Activated naive CD8-positive, alpha-beta T cell treated with anti-CD3 and anti-CD28 coated beads, Interleukin-2, amount 50 U/mL, for 16 hours (primary cell): Measurements from ENCODE around the gene ZCWPW1.
"Not testable (repeated sequence)": the region's sequence is repeated elsewhere in the genome, so short reads cannot be mapped to it uniquely, and the experiment has no call there.

Experiments used
- DNase-seq: peaks from one replicate; pipeline ENCODE4 v3.0.0-alpha.2; 2020; ENCODE audit warnings: low read depth, low spot score

The ZCWPW1 gene

DNA sequence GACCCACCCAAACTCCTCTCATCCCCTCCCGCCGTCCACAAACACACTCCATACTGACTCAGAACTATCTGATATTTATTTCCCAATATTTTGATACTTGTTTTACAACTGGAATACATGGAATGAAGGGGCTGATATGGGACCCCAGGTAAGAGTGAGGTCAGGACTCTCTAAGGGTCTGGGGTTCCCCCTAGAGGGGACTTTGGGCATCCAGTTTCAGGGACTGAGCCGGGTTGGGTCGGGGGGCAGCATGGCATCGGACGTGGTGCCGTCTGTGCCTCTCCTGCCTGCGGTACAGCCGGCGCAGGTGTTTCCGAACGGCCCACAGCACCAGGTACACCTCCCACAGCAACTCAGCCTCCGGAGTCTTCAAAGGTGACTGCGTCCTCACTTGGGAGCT is 28.1 kb upstream of the ZCWPW1 start:
- no peak for DNase-seq

DNA sequence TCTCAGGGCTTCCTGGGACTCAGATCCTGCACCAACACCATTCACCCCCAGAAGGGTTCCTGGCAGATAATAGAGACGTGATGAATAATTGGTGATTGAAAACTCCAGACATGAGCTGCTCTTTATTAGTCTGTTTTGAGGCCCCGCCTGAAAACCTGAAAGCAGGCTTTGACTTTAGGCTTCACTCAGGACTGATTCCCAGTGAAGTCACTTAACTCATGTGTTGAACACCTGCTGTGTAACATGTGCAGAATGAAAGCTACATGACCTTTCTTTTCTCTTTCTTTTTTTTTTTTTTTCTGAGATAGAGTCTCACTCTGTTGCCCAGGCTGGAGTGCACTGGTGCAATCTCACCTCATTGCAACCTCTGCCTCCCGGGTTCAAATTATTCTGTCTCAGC is 26.7 kb upstream of the ZCWPW1 start:
- DNase-seq, result no peak

DNA sequence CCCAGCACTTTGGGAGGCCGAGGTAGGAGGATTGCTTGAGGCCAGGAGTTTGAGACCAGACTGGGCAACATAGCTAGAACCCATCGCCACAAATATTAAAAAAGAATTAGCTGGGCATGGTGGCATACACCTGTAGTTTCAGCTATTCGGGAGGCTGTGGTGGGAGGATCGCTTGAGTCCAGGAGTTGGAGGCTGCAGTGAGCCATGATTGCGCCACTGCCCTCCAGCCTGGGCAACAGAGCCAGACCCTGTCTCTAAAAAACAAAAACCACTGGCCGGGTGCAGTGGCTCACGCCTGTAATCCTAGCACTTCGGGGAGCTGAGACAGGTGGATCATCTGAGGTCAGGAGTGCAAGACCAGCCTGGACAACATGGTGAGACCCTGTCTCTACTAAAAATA is 25.4 kb upstream of the ZCWPW1 start:
- DNase-seq, result not testable (repeated sequence)

DNA sequence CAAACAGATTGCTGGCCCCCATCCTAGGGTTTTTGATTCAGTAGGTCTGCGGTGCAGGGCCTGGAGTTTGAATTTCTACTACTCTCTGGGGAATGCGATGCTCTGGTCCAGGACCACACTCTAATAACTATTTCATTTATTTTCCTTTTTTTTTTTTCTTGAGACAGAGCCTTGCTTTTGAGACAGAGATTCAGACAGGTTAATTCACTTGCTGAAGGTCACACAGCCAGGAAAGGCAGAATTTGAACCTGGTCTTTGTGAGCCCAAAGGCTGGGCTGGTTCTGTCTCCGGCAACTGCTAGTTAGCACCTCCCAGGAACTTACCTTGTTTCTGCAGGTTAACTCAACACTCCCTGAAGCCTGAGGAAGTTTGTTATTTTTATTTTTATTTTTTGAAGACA is 24.0 kb upstream of the ZCWPW1 start:
- DNase-seq, result no peak

DNA sequence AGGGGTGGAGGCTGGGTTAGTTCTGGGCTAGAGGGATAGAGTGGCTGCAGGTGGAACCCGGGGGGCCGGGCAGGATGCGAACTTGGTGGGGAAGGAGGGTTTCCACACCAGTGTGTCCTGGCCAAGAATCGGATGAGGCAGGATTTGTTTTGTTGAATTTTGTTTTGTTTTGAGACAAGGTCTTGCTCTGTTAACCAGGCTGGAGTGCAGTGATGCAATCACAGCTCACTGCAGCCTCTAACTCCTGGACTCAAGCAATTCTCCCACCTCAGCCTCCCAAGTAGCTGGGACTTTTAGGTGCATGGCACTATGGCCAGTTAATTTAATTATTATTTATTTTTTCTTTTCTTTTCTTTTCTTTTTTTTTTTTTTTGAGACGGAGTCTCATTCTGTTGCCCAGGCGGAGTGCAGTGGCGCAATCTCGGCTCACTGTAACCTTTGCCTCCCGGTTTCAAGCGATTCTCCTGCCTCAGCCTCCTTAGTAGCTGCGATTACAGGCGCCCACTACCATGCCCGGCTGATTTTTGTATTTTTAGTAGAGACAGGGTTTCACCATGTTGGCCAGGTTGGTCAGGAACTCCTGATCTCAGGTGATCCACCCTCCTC is 20.8 kb upstream of the ZCWPW1 start:
- no peak for DNase-seq

DNA sequence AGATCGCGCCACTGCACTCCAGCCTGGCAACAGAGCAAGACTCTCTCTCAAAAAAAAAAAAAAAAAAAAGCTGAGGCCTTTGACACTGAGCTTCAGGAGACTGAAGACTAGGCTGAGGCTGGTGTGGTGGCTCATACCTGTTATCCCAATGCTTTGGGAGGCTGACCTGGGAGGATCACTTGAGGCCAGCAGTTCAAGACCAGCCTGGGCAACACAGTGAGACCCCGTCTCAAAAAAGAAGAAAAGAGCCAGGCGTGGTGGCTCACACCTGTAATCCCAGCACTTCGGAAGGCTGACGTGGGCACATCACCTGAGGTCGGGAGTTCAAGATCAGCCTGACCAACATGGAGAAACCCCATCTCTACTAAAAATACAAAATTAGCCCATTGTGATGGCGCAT is 18.9 kb upstream of the ZCWPW1 start:
- not testable (repeated sequence) for DNase-seq

DNA sequence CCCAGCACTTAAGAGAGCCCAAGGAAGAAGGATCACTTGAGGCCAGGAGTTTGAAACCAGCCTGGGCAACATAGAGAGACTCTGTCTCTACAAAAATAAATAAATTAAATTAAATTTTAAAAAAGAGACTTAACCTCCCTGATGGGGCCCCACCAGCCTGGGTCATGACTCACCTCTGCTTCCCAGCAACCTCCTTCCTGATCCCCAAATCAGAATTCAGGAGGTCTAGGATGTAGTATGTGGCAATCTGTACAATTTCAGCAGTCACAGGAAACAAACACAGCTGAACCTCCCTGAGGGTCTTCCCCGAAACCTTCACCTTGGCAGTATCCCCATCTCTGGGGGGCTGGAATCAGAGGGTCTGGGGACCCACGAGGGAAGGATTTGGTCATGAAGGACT is 17.5 kb upstream of the ZCWPW1 start:
- DNase-seq, result no peak

DNA sequence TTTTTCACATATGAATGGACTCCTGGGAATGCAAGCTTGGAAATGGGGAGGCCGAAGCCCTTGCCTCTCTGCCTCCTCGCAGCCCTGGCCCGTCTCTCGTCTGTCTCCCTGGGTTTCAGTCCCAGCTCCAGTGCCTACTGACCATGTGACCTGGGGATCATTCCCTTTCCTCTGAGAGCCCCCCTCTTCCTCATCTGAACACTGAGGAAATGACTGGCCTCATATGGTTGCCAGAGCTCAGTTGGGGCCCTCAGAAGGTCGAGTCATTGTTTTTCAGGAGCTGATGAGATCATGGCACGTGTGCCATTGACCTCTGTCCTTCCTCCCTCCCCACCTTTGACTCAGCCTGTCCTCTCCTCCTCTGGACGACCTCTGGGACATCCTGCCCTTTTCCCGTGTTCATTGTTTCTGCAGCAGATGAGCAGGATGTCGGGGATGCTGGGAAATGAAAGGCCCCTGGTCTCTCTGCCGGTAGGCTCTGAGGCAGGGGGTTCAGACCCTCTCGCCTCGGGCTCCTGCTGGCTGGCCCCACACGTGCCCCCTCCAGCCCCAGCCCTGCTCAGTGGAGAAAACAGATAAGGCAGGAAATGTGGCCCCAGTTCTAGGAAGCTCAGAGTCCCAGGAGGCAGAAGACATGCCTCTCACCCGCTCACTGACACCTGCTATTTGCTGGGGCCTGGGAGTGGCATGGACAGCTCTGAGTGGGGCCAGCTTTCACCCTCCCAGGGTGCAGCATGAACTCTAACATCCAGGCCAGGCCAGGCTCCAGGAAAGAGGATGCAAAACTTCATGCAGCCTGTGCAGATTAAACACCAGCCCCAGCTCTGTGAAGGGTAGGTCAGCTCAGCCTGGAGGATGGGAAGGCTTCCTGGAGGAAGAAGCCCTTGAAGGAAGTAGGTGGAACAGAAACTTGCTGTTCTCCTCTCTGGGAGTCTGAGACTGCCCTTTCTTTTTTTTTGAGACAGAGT is 16.1 kb upstream of the ZCWPW1 start:
- DNase-seq, result no peak

DNA sequence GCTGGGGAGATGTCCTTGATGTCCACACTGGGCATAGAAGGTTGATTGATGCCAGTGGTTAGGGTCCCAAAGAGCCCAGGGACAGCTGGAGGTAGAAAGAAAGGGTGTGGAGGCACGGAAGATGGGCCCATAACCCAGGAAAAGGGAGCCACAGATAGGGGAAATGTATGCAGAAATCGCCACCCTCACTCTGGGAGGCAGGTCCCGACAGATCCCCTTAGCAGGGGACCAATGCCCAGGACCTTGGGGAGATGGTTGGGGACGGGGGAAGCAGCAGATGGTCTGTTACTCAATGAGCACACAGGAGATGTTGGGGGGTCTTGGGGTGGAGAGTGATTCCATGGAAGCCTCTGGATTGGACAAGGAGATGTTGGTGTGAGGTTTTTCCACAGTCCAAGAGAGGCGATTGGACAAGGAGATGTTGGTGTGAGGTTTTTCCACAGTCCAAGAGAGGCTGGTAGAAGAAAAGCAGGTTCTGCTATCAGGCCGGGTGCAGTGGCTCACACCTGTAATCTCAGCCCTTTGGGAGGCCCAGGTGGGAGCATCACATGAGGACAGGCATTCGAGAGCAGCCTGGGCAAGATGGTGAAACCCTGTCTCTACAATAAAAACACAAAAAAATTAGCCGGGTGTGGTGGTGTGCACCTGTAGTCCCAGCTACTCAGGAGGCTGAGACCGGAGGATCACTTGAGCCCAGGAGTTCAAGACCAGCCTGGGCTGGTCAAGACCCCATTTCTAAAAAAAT is 14.8 kb upstream of the ZCWPW1 start:
- DNase-seq, result no peak

DNA sequence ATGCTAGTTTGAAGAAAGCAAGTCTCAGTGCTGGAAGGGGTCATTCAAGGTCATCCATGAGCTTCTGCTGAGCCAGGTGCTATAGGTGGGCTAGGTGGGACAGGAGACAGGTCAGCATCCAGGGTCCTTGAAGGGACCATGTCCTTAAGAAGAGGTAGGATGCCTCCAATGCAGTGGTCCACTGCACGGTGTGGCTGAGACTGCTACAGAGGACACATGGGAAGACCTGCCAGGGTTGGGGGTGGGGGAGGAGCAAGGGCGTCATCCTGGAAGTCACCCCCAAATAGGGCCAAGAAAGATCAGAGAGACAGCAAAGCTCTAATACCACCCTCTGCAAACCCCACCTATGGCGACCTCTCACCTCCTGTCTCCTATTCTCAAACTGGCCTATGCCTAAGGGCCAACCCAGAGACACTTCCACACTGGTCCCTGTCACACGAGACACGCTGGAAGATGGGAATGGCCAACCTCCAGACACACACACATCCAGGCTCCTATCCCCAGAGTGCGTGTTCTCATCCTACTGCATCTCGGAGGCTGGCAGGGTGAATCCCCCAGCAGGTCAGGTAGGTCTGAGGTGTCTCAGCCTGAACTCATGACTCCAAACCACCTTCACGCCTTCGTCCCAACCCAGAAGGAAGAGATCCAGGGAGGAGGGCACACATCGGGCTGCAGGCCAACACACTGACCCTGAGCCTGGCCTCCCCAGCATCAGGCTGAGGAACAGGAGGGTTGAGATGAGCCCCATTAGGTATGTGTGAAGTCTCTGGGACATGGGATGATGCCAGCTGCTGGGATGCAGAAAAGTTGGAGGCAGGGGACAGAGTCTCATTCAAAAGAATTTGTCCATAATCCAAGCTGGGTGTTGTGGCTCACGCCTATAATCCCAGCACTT is 13.4 kb upstream of the ZCWPW1 start:
- no peak for DNase-seq

DNA sequence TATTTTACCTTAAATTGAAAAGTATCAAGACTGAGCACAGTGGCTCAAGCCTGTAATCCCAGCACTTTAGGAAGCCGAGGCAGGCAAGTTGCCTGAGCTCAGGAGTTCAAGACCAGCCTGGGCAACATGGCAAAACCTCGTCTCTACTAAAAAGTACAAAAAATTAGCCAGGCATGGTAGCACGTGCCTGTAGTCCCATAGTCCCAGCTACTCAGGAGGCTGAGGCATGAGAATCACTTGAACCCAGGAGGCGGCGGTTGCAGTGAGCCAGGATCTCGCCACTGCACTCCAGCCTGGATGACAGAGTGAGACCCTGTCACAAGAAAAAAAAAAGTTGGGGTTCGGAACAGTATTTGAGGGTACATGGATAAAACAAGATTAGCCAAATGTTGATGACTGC is 10.7 kb upstream of the ZCWPW1 start:
- not testable (repeated sequence) for DNase-seq

DNA sequence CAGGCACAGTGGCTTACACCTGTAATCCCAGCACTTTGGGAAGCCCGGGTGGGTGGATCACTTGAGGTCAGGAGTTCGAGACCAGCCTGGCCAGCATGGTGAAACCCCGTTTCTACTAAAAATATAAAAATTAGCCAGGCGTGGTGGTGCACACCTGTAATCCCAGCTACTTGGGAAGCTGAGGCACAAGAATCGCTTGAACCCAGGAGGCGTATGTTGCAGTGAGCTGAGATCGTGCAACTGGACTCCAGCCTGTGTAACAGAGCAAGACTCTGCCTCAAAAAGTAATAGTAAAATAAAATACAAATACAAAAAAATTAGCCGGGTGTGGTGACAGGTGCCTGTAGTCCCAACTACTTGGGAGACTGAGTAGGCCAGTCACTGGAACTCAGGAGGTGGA is 10.2 kb upstream of the ZCWPW1 start:
- not testable (repeated sequence) for DNase-seq

DNA sequence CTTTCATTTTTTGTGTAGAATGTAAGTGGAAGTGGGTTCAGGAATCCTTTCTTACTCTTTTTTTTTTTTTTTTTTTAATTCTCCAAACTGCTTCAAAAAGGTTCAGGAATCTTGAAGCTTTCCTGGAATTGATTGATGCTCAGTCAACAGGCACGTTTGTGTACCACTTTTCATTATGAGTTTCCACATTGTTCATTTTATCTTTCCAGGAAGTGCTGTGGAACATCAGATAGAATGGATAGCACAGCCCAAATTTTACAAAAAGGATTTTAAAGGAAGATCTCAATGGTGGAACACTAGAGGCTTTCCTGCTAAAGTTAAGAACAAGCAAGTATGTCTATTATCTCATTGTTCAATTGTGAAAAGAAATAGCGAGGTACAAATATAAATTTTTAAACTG is 9.7 kb upstream of the ZCWPW1 start:
- DNase-seq, result no peak

DNA sequence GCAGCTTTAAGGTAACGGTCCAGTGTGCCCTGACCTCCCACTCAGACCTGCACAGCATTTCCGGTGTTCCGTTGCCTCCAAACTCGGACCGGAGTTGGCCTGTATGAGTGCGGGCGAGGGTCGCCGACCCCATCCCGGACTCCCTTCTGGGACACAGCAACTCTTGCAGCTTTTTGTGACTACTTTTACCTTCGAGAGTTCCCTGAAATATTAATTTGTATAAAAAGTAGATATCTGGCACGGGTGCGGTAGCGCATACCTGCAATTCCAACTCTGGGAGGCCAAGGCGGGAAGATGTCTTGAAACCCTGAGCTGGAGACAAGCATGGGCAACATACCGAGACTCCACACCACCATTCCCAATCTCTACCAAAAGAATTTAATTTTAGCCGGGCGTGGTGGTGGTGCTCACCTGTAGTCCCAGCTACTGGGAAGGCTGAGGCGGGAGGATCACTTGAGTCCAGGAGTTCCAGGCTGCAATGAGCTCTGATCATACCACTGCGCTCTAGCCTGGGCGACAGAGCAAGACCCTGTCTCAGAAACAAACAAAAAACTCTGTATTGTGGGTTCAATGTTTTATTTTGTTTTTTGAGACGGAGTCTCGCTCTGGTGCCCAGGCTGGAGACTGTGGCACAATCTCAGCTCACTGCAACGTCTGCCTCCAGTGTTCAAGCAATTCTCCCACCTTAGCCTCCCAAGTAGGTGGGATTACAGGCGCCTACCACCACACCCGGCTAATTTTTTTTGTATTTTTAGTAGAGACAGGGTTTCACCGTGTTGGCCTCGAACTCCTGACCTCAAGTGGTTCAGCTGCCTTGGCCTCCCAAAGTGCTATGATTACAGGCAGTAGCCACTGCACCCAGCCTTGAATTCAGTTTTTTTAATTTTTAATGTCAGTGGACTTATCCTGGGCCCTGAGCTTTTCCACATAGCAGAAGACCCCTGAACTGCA is 8.9 kb upstream of the ZCWPW1 start:
- no peak for DNase-seq

DNA sequence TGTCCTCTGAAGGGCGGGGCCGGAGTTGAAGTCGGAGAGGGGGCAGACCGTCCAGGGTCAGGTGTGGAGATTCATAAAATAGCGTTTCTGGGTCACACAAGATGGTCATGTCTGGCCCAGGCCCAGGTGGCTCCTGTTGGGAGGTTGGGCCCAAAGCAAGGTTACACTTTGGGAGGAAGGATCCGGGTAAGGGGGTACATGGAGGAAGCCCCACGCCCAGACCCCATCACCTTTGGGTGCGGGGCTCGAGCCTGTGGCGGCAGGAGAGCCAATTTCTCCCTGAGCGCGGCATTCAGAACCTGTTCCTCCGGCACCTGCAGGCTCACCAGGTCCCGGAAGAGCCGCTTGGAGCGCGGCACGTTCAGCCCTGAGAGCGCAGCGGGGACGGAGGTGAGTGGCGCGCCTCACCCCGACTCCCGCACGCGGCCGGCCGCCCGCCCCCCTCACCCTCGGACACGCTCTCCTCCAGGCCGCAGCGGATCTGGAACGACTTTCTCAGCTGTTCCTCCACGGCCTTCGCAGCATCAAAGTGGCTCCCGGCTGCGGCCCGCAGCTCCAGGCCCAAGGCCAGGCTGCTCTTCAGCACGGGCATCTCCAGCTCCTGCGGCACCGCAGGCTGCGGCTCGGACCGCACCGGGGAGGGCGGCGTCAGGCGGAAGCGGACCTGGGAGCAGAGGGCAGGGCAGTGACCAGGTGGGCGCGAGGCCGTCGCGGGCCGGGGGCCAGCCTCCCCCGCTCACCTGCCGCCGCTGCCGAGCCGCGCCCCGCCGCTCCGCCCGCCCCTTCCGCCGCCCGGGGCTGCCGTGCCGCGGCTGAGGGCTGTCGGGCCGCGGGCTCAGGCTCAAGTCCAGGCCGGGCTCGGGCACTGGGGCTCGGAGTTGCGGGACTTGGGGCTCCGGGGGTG is 7.2 kb upstream of the ZCWPW1 start:
- no peak for DNase-seq

DNA sequence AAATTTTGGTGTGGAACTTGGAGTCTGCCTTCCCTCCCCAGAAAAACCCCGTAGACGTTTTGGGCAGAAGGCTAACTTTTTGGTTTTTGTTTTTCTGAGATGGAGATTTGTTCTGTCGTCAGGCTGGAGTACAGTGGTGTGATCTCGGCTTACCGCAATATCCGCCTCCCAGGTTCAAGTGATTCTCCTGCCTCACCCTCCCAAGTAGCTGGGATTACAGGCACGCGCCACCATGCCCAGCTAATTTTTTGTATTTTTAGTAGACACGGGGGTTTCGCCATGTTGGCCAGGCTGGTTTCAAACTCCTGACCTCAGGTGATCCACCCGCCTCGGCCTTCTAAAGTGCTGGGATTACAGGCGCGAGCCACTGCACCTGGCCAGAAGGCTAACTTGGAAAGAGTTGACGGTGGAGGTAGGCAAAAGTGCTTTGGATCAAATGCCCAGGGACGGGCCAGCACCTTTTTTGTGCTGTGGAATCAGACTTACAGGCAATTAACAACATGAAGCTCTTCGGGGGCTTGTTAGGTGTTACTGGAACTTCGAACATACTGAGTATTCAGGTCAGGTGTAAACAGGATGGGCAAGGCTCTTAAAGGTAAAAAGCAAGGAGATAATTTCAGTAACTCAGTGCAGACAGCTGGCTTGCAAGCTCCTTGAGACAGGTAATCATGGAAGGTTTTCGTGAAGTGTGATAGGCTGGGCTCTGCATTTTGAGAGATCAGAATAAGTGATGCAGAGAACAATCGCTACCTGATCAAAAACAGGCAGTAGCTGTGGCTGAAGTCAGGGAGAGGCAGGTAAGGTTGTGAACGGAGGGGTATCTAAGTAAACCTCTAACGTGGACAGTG is 6.0 kb upstream of the ZCWPW1 start:
- DNase-seq, result no peak

DNA sequence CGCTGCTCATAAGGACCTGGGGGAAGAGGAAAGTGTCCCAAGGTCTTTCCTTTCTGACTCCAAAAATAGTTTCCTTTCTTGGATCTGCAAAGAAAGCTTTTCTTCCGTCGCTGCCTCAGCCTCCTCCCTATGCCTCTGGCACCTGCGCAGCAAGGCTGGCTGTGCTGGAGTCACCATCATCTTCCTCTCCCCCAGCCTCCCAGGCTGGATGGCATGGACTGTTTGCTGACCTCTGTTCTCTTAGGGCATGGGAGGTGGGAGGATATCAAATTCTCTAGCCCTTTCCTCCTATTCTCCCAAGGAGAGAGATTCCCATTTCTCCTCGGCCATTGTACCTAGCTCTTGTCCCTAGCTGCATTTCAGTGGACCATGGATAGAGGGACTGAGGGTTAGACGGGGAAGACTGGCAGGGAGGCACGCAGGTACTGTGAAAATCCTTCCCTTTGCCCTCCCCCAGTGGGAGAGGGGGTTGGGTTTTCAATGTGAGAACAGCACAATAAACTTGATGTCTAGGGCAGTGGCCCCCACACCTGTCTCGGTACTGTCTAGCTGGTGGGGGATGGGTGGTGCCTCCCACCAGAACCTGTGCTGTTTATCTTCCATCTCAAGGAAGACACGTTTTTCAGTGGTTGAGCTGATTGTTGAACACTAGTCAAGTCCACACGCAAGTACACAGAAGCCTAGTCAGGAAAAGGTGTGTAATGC is 5.2 kb upstream of the ZCWPW1 start:
- DNase-seq, result no peak

DNA sequence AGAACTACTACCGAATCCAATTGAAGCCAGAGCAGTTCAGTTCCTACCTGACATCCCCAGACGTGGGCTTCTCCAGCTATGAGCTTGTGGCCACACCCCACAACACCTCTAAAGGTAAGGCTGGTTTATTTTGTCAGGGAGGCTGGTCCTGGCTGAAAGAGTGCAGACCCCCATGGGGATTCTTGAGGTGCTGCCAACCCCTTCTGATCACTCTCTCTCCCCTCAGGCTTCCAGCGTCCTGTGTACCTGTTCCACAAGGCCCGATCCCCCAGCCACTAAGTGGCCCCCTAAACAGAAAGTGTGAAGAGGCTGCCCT is 4.7 kb upstream of the ZCWPW1 start:
- DNase-seq, result no peak
